Measurements from ENCODE around the gene CTTN. TPM values are rescaled to one million over a fixed set of nuclear protein-coding genes. Genes with fewer than 3 reads are reported as not detected.

CTTN gene
- total RNA-seq, 6 experiments from 2014 or later: 365 to 411 (median 374) TPM

- H3K27me3 Mint-ChIP-seq (ENCODE audit: insufficient read depth): peaks cover 38% of the 10 kb centered on the region
- no peak for DNase-seq
- H3K36me3 Mint-ChIP-seq (ENCODE audit: low read depth): no peaks in the 10 kb centered on the region
- no peak overlapping the region for H3K4me3 Mint-ChIP-seq
- H3K27ac Mint-ChIP-seq: no peak overlapping the region
- H3K4me1 Mint-ChIP-seq (ENCODE audit: low read depth): peaks cover 11% of the 10 kb centered on the region
- no peaks in the 10 kb centered on the region for H3K9me3 Mint-ChIP-seq
- TF ChIP-seq CTCF (IDR thresholded peaks at IDR 0.05): no peak
Measured at GRCh38 chr11:70478166-70478890, 80.0 kb downstream of the CTTN start.

DNA sequence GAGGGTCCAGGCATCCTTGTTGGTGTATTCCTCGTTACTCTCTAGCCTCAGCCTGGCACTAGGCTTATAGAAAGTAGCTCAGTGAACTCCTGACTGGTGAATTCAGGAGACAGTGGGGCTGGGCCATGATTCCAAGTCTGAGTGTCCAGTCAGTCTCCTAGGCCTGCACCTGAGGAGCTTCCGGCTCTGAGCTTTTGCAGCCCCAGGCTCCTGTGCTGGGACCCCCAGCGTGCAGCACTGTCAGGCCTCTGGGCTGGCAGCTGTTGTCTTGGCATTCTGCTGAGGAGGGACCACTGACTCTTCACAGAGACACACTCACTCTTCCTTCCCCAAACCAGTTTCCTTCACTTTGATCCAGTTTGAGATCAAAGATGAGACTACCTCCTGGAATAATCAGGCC, 82.4 kb downstream of the CTTN start:
- no peak for DNase-seq
- Mint-ChIP-seq H3K4me1 (ENCODE audit: low read depth) (peaks cover 11% of the 10 kb centered on the region), H3K9me3 (peaks cover 4% of the 10 kb centered on the region), H3K36me3 (ENCODE audit: low read depth) (0 out of 2 replicates have a peak, but pooled peaks cover 3% of the 10 kb centered on the region), H3K27me3 (ENCODE audit: insufficient read depth) (peaks cover 26% of the 10 kb centered on the region), H3K27ac (no peak overlapping the region), H3K4me3 (no peak overlapping the region)
- TF ChIP-seq CTCF (IDR thresholded peaks at IDR 0.05): no peak

GRCh38 chr11:70481625-70482528, 83.5 kb downstream of the CTTN start:
- peak; percentile 65 for DNase-seq
- Mint-ChIP-seq H3K27ac (no peak overlapping the region), H3K27me3 (ENCODE audit: insufficient read depth) (peaks cover 20% of the 10 kb centered on the region), H3K9me3 (peaks cover 6% of the 10 kb centered on the region), H3K4me1 (ENCODE audit: low read depth) (peaks cover 11% of the 10 kb centered on the region), H3K36me3 (ENCODE audit: low read depth) (0 out of 2 replicates have a peak, but pooled peaks cover 5% of the 10 kb centered on the region), H3K4me3 (no peak overlapping the region)
- TF ChIP-seq CTCF (IDR thresholded peaks at IDR 0.05): no peak

DNA sequence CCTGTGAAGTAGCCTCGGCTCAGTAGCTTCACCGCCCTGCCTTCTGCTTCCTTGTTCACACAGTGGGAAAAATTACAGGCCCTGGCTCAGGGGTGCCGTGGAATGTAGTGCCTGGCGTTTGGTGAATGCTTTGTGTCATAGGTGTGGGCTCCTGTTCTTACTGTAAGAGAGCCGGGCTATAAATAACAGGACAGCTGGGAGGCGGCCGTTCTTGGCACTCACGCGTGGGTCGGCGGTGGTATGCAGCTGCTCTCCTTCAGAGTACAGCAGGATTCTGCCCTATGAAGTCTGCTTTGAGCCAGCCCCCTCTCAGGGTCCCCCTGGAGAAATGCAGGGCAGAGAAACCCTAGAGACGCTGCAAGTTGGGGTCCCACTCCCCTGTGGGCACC, 84.2 kb downstream of the CTTN start:
- Mint-ChIP-seq H3K27ac (no peak overlapping the region), H3K4me3 (no peak overlapping the region), H3K4me1 (ENCODE audit: low read depth) (peaks cover 11% of the 10 kb centered on the region), H3K9me3 (peaks cover 10% of the 10 kb centered on the region), H3K36me3 (ENCODE audit: low read depth) (peaks cover 5% of the 10 kb centered on the region; the same call in 1 of the 2 replicates), H3K27me3 (ENCODE audit: insufficient read depth) (peaks cover 16% of the 10 kb centered on the region)
- DNase-seq: no peak
- TF ChIP-seq CTCF (IDR thresholded peaks at IDR 0.05): no peak

- Mint-ChIP-seq H3K4me1 (ENCODE audit: low read depth) (peaks cover 11% of the 10 kb centered on the region), H3K9me3 (peaks cover 17% of the 10 kb centered on the region), H3K27ac (no peak overlapping the region), H3K27me3 (ENCODE audit: insufficient read depth) (peaks cover 12% of the 10 kb centered on the region), H3K4me3 (no peak overlapping the region), H3K36me3 (ENCODE audit: low read depth) (peaks cover 5% of the 10 kb centered on the region; the same call in 1 of the 2 replicates)
- peak; percentile 50 for DNase-seq
- peak; percentile 68 for TF ChIP-seq CTCF (IDR thresholded peaks at IDR 0.05)
Measured at GRCh38 chr11:70483077-70483861, 84.9 kb downstream of the CTTN start.
